Liver (tissue), 9 donors: ENCODE measurements around the gene LPAR1. TPM values are rescaled to one million over a fixed set of nuclear protein-coding genes. Genes with fewer than 3 reads are reported as not detected.

Experiments used
- DNase-seq: peaks from one replicate; pipeline ENCODE4 v3.0.0-alpha.2; 2017; ENCODE audit warnings: low spot score
- H3K27ac ChIP-seq, 2 donors: one replicate each; pipeline ENCODE4 v1.7.0; 2013; ENCODE audit warnings: inconsistent platforms in 2 of 2, low read length in 2 of 2, control low read depth in 1 of 2, low read depth in 1 of 2, mild to moderate bottlenecking in 1 of 2
- H3K27me3 ChIP-seq, 4 donors: one replicate each; pipeline versions ENCODE4 v1.6.1 to v1.7.0; 2013; ENCODE audit warnings: low read length in 3 of 4, inconsistent platforms in 1 of 4, mild to moderate bottlenecking in 1 of 4, moderate library complexity in 1 of 4; ENCODE audit not compliant: control insufficient read depth in 4 of 4, insufficient read depth in 4 of 4
- H3K36me3 ChIP-seq, 4 donors: one replicate each; pipeline versions ENCODE4 v1.6.1 to v1.7.0; 2013; ENCODE audit warnings: low read length in 3 of 4, mild to moderate bottlenecking in 3 of 4, low read depth in 1 of 4, moderate library complexity in 1 of 4; ENCODE audit not compliant: control insufficient read depth in 4 of 4, insufficient read depth in 3 of 4
- H3K4me1 ChIP-seq, 4 donors: one replicate each; pipeline versions ENCODE4 v1.6.1 to v1.7.0; 2013; ENCODE audit warnings: low read length in 3 of 4, mild to moderate bottlenecking in 3 of 4, moderate library complexity in 1 of 4; ENCODE audit not compliant: control insufficient read depth in 4 of 4, insufficient read depth in 4 of 4
- H3K4me3 ChIP-seq, 3 donors: one replicate each; pipeline versions ENCODE4 v1.6.1 to v1.7.0; 2013; ENCODE audit warnings: low read length in 3 of 3, control low read depth in 1 of 3, low read depth in 1 of 3, mild to moderate bottlenecking in 1 of 3
- H3K9ac ChIP-seq, 2 donors: one replicate each; pipeline ENCODE4 v1.7.0; 2013; ENCODE audit warnings: low read length in 2 of 2, mild to moderate bottlenecking in 2 of 2, moderate library complexity in 2 of 2, control low read depth in 1 of 2, low read depth in 1 of 2
- H3K9me3 ChIP-seq, 4 donors: one replicate each; pipeline versions ENCODE4 v1.6.1 to v1.7.0; 2013; ENCODE audit warnings: low read length in 3 of 4; ENCODE audit not compliant: control insufficient read depth in 4 of 4
- EGR1 ChIP-seq, 2 donors: IDR thresholded peaks; 2 replicates each; pipeline ENCODE4 v1.6.1; 2016 to 2018; ENCODE audit warnings: antibody characterized with exemption in 2 of 2, low read depth in 2 of 2
- FOXA2 ChIP-seq: IDR thresholded peaks from 2 replicates; pipeline ENCODE4 v1.6.1; 2016; ENCODE audit warnings: antibody characterized with exemption
- GABPA ChIP-seq, 2 donors: IDR thresholded peaks in 1 of 2; conservative IDR thresholded peaks in 1 of 2; 2 replicates each; pipeline ENCODE4 v1.6.1; 2016; ENCODE audit warnings: antibody characterized with exemption in 2 of 2, mild to moderate bottlenecking in 1 of 2, moderate library complexity in 1 of 2
- HNF4A ChIP-seq, 2 donors: conservative IDR thresholded peaks; 2 replicates each; pipeline ENCODE4 v1.6.1; 2016; ENCODE audit warnings: antibody characterized with exemption in 2 of 2, mild to moderate bottlenecking in 2 of 2
- HNF4G ChIP-seq: IDR thresholded peaks from 2 replicates; pipeline ENCODE4 v1.6.1; 2016; ENCODE audit warnings: antibody characterized with exemption
- JUND ChIP-seq, 2 donors: IDR thresholded peaks; 2 replicates each; pipeline ENCODE4 v1.6.1; 2016; ENCODE audit warnings: antibody characterized with exemption in 2 of 2
- MAX ChIP-seq: IDR thresholded peaks from 2 replicates; pipeline ENCODE4 v1.6.1; 2016; ENCODE audit warnings: antibody characterized with exemption
- NR2F2 ChIP-seq: IDR thresholded peaks from 2 replicates; pipeline ENCODE4 v1.6.1; 2016; ENCODE audit warnings: antibody characterized with exemption
- RAD21 ChIP-seq, 2 donors: IDR thresholded peaks; 2 replicates each; pipeline ENCODE4 v1.6.1; 2016; ENCODE audit warnings: antibody characterized with exemption in 2 of 2, mild to moderate bottlenecking in 2 of 2
- RXRA ChIP-seq, 2 donors: IDR thresholded peaks; 2 replicates each; pipeline ENCODE4 v1.6.1; 2017 to 2018; ENCODE audit warnings: antibody characterized with exemption in 2 of 2, mild to moderate bottlenecking in 1 of 2
- SP1 ChIP-seq: IDR thresholded peaks from 2 replicates; pipeline ENCODE4 v1.6.1; 2018; ENCODE audit warnings: antibody characterized with exemption, mild to moderate bottlenecking
- TAF1 ChIP-seq: conservative IDR thresholded peaks from 2 replicates; pipeline ENCODE4 v1.6.1; 2016; ENCODE audit warnings: antibody characterized with exemption, mild to moderate bottlenecking
- YY1 ChIP-seq: IDR thresholded peaks from 2 replicates; pipeline ENCODE4 v1.6.1; 2016; ENCODE audit warnings: antibody characterized with exemption, mild to moderate bottlenecking
- ZBTB33 ChIP-seq: IDR thresholded peaks from 2 replicates; pipeline ENCODE4 v1.6.1; 2016; ENCODE audit warnings: antibody characterized with exemption
- WGBS: extraction: QIAGEN DNeasy Blood & Tissue Kit; methylation state at CpG from one replicate; pipeline ENCODE4 v1.1.7; 2013; 5-methylcytosine and 5-hydroxymethylcytosine counted together
- polyA plus RNA-seq, 2 donors: library from polyadenylated mRNA; stranded (reverse) in 1 of 2; unstranded in 1 of 2; fragments of 200-250 nt in 1 of 2; fragments of >200 nt in 1 of 2; fragmentation: Nextera tagmentation in 1 of 2; extraction: Ambion mirVana in 1 of 2; gene quantifications; one replicate each; pipeline versions ENCODE4 v1.2.1 to v1.2.3, GENCODE V29; 2013 to 2015
- total RNA-seq, 2 donors: library from RNA; depleted of rRNA; stranded (reverse); fragments of >200 nt; gene quantifications; one replicate each; pipeline ENCODE4 v1.2.3, GENCODE V29; 2014
- TF ChIP-seq, protein P1 (sequence below): IDR thresholded peaks from 2 replicates; pipeline ENCODE4 v1.6.1; 2016; ENCODE audit warnings: antibody characterized with exemption
- TF ChIP-seq, protein P2 (sequence below): fragments of 150-350 bp; IDR thresholded peaks from 2 replicates; pipeline ENCODE4 v1.5.1; 2017; ENCODE audit warnings: improper control_type of control experiment, low read depth, low read length; ENCODE audit not compliant: missing input control
- donor health status: healthy.
- donor health status: healthy.
- donor health status: healthy.
- donor health status: healthy.
- donor health status: healthy.

LPAR1 gene
- total and polyA plus RNA-seq, 4 donors, result 0.51 to 3.6 (median 1.1) TPM

- no peak for DNase-seq
- Histone ChIP-seq H3K4me1 (no peaks in the 10 kb centered on the region), H3K9ac (no peak overlapping the region), H3K9me3 (no peaks in the 10 kb centered on the region), H3K27ac (no peak overlapping the region), H3K4me3 (no peak overlapping the region), H3K36me3 (no peaks in the 10 kb centered on the region), H3K27me3 (no peaks in the 10 kb centered on the region)
- 64% methylated on average over 3 of the region's 3 CpGs for WGBS
- TF ChIP-seq HNF4A (conservative IDR thresholded peaks at IDR 0.05), result no peak
- TF ChIP-seq EGR1 (IDR thresholded peaks at IDR 0.05; ENCODE audit: low read depth in 2 of 2), result no peak
- TF ChIP-seq FOXA2, result no peak
- no peak for TF ChIP-seq HNF4G
- TF ChIP-seq, protein P1, sequence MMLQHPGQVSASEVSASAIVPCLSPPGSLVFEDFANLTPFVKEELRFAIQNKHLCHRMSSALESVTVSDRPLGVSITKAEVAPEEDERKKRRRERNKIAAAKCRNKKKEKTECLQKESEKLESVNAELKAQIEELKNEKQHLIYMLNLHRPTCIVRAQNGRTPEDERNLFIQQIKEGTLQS, result no peak
- no peak for TF ChIP-seq ZBTB33
- TF ChIP-seq SP1, result no peak
- TF ChIP-seq GABPA (IDR thresholded peaks at IDR 0.05 in 1 of 2, conservative IDR thresholded peaks at IDR 0.05 in 1 of 2), result no peak
Measured at GRCh38 chr9:110980261-110980660, 58.0 kb downstream of the LPAR1 start.

- Histone ChIP-seq H3K4me1 (no peaks in the 10 kb centered on the region), H3K9ac (no peak overlapping the region), H3K9me3 (no peaks in the 10 kb centered on the region), H3K27me3 (no peaks in the 10 kb centered on the region), H3K4me3 (no peak overlapping the region), H3K27ac (no peak overlapping the region), H3K36me3 (no peaks in the 10 kb centered on the region)
- DNase-seq, result no peak
- no peak for TF ChIP-seq HNF4G
- no peak for TF ChIP-seq MAX
- TF ChIP-seq YY1, result no peak
- no peak for TF ChIP-seq FOXA2
- TF ChIP-seq SP1, result no peak
- TF ChIP-seq RAD21 (IDR thresholded peaks at IDR 0.05), result no peak
- TF ChIP-seq RXRA (IDR thresholded peaks at IDR 0.05), result no peak
- TF ChIP-seq, protein P2, sequence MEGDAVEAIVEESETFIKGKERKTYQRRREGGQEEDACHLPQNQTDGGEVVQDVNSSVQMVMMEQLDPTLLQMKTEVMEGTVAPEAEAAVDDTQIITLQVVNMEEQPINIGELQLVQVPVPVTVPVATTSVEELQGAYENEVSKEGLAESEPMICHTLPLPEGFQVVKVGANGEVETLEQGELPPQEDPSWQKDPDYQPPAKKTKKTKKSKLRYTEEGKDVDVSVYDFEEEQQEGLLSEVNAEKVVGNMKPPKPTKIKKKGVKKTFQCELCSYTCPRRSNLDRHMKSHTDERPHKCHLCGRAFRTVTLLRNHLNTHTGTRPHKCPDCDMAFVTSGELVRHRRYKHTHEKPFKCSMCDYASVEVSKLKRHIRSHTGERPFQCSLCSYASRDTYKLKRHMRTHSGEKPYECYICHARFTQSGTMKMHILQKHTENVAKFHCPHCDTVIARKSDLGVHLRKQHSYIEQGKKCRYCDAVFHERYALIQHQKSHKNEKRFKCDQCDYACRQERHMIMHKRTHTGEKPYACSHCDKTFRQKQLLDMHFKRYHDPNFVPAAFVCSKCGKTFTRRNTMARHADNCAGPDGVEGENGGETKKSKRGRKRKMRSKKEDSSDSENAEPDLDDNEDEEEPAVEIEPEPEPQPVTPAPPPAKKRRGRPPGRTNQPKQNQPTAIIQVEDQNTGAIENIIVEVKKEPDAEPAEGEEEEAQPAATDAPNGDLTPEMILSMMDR, result no peak
- TF ChIP-seq GABPA (IDR thresholded peaks at IDR 0.05 in 1 of 2, conservative IDR thresholded peaks at IDR 0.05 in 1 of 2), result no peak
- TF ChIP-seq ZBTB33, result no peak
- no peak for TF ChIP-seq EGR1 (IDR thresholded peaks at IDR 0.05; ENCODE audit: low read depth in 2 of 2)
- TF ChIP-seq HNF4A (conservative IDR thresholded peaks at IDR 0.05), result no peak
- TF ChIP-seq, protein P1, result no peak
- no peak for TF ChIP-seq JUND (IDR thresholded peaks at IDR 0.05)
- no peak for TF ChIP-seq NR2F2
- no peak for TF ChIP-seq TAF1
Measured at GRCh38 chr9:110979636-110980035, 58.6 kb downstream of the LPAR1 start.
